GM21367 (cell line): ENCODE results near the gene RBP2.
"Not testable (repeated sequence)": the region's sequence is repeated elsewhere in the genome, so short reads cannot be mapped to it uniquely, and the experiment has no call there.

Source experiments
- ATAC-seq: cut with Tn5 transposase; IDR thresholded peaks from one replicate; pipeline ENCODE4 v1.9.1; 2021; ENCODE audit not compliant: unreplicated experiment

RBP2 gene

DNA sequence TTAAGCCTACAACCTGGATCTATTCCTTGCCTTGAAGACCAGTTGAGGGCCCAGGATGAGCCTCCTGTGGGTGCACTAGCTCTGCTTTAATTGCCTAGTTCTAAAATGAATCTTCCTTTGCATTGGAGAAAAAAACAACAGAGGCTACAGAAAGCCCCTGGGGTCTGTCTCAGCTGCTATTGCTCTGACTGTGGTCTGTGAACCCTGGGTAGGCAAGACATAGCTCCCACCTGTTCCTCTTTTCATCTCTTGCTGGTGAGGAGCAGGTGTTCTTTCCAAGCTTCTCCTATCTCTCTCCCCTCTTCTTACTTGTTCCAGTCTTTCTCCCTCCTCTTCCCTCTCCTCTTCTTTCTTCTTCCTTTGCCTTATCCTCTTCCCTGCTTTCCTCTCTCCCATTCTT is 28.8 kb downstream of the RBP2 start:
- ATAC-seq, result no peak

- no peak for ATAC-seq
These were observed 31.9 kb downstream of the RBP2 start for GRCh38 chr3:139444446-139444845.

DNA sequence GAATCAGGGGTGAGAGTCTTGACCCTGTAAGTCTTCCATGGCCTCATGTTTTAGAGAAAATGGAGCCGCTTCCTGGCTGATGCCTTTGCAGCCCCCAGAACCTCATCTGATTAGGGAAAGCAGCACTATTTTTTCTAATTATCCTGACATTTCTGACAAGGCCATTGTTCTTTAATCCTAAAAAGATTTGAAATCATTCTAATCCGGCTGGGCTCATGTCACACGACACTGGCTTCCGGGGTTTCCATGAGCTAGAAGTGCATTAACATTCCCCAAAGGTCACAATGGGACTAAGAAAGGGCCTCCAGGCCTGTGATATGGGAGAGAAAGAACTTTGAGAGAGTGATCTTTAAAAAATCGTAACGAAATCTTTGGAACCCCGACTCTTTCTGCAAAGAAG is 33.1 kb downstream of the RBP2 start:
- ATAC-seq, result no peak

DNA sequence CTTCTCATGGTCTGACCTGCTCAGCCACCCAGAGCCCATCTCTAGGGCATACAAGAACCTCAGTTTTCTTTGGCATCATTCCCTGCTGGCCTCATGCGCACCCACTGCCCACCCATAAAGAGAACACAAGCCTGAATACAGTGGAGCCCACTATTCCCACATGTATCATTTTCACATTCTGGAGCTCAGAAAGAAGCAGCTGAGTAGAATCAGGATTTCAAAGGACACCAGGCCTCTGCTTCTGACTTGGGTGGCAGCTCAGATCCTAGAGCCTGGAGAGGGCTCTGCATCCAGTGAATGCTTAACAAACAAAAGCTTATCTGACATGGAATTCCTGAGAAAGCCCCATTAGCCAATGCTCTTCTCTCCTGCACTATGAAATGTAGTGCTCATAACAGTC is 34.7 kb downstream of the RBP2 start:
- ATAC-seq, result no peak

- ATAC-seq, result no peak
These were observed 35.4 kb downstream of the RBP2 start for GRCh38 chr3:139440639-139441556.

DNA sequence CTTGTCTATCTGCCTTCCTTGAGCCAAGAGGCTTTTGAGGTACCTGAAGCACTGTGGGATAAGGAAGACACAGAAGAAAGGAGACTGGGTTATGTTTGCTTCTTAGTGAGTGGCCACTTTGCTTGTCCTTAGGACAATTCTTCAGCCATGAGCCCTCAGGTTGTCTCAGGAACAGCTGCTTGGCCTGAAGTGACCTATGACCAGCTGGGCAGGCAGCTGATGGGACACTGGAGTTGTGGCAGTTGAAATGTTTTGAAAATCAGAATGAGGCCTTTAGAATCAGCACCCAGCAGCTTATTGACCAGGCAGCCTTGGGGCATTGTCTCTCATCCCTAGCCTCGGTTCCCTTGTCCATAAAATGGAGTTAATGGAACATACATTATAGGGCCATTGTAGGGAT is 37.0 kb downstream of the RBP2 start:
- no peak for ATAC-seq

DNA sequence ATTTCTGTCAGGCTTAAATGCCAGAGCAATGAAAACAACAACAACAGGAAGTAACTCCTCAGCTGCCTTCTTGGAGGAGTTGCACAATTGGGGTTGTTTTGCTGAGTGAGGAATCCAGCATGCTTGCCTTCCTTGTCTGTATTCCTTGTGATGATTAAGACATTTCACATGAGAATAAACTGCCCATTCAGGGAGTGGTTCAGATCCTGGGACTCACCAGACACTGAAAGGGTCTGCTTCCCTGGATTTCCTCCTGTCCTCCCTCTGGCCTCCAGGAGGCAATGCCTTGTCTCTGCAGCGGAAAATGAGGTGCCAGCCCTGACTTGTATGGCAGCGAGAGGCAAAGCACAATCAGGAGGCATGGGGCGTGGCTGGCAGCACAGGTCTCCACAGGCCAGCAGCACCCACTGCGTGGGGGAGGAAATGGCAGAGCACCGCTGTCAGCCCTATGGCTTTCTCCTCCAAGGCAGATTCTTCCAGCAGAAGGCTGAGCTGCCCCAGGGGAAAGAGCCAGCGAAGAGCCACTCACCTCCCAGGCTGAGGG is 41.5 kb downstream of the RBP2 start:
- no peak for ATAC-seq

GRCh38 chr3:139434228-139434627 is 42.1 kb downstream of the RBP2 start:
- ATAC-seq, result no peak

DNA sequence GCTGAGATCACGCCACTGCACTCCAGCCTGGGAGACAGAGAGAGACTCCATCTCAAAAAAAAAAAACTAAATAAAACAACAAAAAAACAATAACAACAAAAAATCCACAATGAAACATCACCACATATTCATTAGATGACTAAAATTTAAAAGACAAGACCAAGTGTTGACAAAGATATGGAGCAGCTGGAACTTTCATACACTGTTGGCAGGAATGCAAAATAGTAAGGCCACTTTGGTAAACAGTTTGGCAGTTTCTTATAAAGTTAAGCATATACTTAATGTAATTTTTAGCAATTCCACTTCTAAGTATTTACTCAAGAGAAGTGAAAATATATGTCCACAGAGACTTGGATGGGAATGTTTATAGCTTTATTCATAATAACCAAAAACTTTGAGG is 43.2 kb downstream of the RBP2 start:
- no peak for ATAC-seq

GRCh38 chr3:139430493-139430892 is 45.8 kb downstream of the RBP2 start:
- ATAC-seq, result no peak

GRCh38 chr3:139427283-139428060 is 48.8 kb downstream of the RBP2 start:
- peak; percentile 78 for ATAC-seq

GRCh38 chr3:139425745-139426400 is 50.4 kb downstream of the RBP2 start:
- no peak for ATAC-seq

DNA sequence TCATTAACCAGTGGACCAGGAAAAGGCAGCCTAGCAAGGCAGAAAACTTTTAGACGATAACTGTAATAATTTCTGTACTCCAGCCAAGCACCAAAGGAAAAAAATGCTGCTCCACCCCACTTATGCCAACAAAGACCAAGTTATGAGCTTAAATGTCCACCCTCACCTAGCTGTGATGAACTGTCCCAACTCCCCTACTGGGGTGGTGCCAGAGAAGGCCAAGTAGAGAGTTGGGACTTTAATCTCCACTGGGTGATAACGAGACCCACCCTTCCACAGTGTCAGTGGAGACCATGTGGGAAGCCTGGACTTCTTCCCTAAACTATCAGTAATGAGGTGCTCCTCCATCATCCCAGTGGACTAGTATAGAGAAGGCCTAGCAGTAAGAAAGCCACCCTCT is 53.1 kb downstream of the RBP2 start:
- ATAC-seq, result no peak

GRCh38 chr3:139421460-139421859 is 54.9 kb downstream of the RBP2 start:
- no peak for ATAC-seq

- ATAC-seq, result no peak
These were observed 55.3 kb downstream of the RBP2 start for GRCh38 chr3:139421040-139421439.

DNA sequence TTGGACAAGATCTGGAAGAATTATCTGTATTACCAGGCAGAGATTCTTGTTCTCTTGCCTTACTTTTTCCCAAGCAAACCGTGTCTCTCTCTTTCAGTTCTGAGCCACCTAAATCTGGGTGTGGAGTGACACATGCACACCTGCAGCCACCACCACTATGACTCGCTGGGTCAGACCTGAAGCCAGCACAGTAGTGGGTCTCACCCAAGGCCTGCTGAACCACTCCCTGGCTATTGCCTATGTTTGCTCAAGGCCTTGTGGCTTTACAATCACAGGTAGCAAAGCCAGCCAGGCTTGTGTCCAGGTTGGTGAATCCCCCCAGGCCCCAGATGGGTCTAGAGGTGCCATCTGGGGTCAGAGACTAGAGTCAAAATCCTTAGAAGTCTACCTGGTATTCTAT is 58.2 kb downstream of the RBP2 start:
- ATAC-seq, result no peak

GRCh38 chr3:139416275-139416674 is 60.0 kb downstream of the RBP2 start:
- ATAC-seq, result no peak

DNA sequence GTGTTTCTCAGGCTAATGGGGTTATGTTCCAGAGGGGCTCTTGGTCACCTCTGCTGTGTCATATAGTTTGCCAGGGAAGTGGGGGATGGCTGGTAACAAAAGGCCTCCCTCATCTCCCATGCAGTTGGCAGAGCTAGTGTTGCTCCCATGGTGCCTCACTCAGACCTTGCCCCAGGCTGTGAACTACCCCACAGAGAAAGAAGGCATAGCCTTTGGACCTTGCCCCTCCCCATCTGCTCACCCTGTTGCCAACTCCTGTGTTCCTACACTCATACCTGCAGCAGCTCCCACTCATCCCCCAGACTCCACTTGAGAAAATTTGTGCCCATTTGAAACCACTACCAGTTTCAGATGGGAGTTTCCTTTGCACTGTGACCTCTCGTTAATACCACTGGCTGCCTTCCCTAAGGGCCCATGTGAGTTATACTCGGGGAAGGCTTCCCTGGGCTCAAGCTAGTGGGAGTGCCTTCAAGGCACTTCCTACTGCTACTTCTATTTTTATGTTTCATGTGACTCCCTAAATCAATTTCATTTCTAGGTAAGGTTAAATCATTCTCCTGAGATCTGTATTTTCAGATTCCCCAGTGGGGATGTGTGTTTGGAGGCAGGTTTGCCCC is 61.6 kb downstream of the RBP2 start:
- ATAC-seq, result no peak

DNA sequence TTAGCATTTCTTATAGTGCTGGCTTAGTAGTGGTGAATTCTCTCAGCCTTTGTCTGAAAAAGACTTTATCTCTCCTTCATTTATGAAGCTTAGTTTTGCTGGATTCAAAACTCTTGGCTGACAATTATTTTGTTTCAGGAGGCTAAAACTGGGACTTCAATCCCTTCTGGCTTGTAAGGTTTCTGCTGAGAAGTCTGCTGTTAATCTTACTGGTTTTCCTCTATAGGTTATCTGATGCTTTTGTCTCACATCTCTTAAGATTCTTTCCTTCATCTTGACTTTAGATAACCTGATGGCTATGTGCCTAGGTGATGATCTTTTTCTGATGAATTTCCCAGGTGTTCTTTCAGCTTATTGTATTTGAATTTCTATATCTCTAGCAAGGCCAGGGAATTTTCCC is 63.4 kb downstream of the RBP2 start:
- ATAC-seq, result not testable (repeated sequence)
